SIG-M5 treated with dmso at 0.1 percent for 504 hours (cell line): ENCODE data around the gene TNS3.

Experiments
- DNase-seq: peaks from one replicate; lab custom pipeline; 2025; ENCODE audit not compliant: unreplicated experiment; lab: John Stamatoyannopoulos, UW

Gene TNS3

GRCh38 chr7:47526466-47526865 lies 55.4 kb downstream of the TNS3 start:
- no peak for DNase-seq

- DNase-seq: no peak
Observed at GRCh38 chr7:47525066-47525623, 56.8 kb downstream of the TNS3 start.

- DNase-seq: no peak
Observed at GRCh38 chr7:47523401-47523800, 58.5 kb downstream of the TNS3 start.

- no peak for DNase-seq
Observed at GRCh38 chr7:47521816-47522561, 59.9 kb downstream of the TNS3 start.

- no peak for DNase-seq
Observed at GRCh38 chr7:47521011-47521795, 60.7 kb downstream of the TNS3 start.

GRCh38 chr7:47520406-47520805 lies 61.5 kb downstream of the TNS3 start:
- DNase-seq: no peak

GRCh38 chr7:47518827-47519226 lies 63.1 kb downstream of the TNS3 start:
- no peak for DNase-seq

- DNase-seq: no peak
Observed at GRCh38 chr7:47517821-47518480, 64.0 kb downstream of the TNS3 start.

GRCh38 chr7:47516985-47517600 lies 64.8 kb downstream of the TNS3 start:
- DNase-seq: no peak

- no peak for DNase-seq
Observed at GRCh38 chr7:47516386-47516785, 65.5 kb downstream of the TNS3 start.

GRCh38 chr7:47515305-47515834 lies 66.5 kb downstream of the TNS3 start:
- DNase-seq: no peak

- DNase-seq: peak; percentile 8
Observed at GRCh38 chr7:47514818-47515217, 67.1 kb downstream of the TNS3 start.

GRCh38 chr7:47514367-47514766 lies 67.5 kb downstream of the TNS3 start:
- DNase-seq: no peak

- no peak for DNase-seq
Observed at GRCh38 chr7:47513741-47514241, 68.1 kb downstream of the TNS3 start.

GRCh38 chr7:47512481-47513176 lies 69.3 kb downstream of the TNS3 start:
- DNase-seq: peak; percentile 21

GRCh38 chr7:47511699-47512370 lies 70.1 kb downstream of the TNS3 start:
- no peak for DNase-seq

- DNase-seq: no peak
Observed at GRCh38 chr7:47510786-47511185, 71.1 kb downstream of the TNS3 start.

GRCh38 chr7:47510192-47510591 lies 71.7 kb downstream of the TNS3 start:
- no peak for DNase-seq

- no peak for DNase-seq
Observed at GRCh38 chr7:47509571-47509970, 72.3 kb downstream of the TNS3 start.
